Prostate gland (tissue), 2 donors: ENCODE measurements around the gene SRA1. TPM values are rescaled to one million over a fixed set of nuclear protein-coding genes. Genes with fewer than 3 reads are reported as not detected.

Source experiments
- DNase-seq: peaks from one replicate; pipeline ENCODE4 v3.0.0-alpha.2; 2019; ENCODE audit warnings: low spot score
- H3K27ac ChIP-seq, 2 donors: fragments of 200-600 bp; sonication (generic); 2 replicates each; pipeline ENCODE4 v1.5.1; 2017 to 2019
- H3K27me3 ChIP-seq: fragments of 200-600 bp; sonication (generic); replicated peaks from 2 replicates; pipeline ENCODE4 v1.5.1; 2019; ENCODE audit not compliant: insufficient read depth
- H3K36me3 ChIP-seq, 2 donors: fragments of 200-600 bp; sonication (generic); 1 replicate in 1 of 2; 2 replicates in 1 of 2; pipeline versions ENCODE4 v1.5.1 to v1.8.1; 2017 to 2019
- H3K4me1 ChIP-seq: fragments of 200-600 bp; sonication (generic); replicated peaks from 2 replicates; pipeline ENCODE4 v1.5.1; 2019
- H3K4me3 ChIP-seq, 2 donors: fragments of 200-600 bp; sonication (generic); 2 replicates each; pipeline ENCODE4 v1.5.1; 2017 to 2019
- H3K9me3 ChIP-seq: fragments of 200-600 bp; sonication (generic); 2 replicates; pipeline ENCODE4 v1.5.1; 2017
- CTCF ChIP-seq, 4 experiments: fragments of 200-600 bp in 2 of 4; fragments of 450-650 bp in 2 of 4; sonication (generic) in 2 of 4; IDR thresholded peaks; 1 replicate in 3 of 4; 2 replicates in 1 of 4; pipeline ENCODE4 v1.5.1; 2016 to 2019; ENCODE audit warnings: antibody characterized with exemption in 4 of 4, mild to moderate bottlenecking in 2 of 4, moderate library complexity in 2 of 4
- POLR2A ChIP-seq: fragments of 450-650 bp; IDR thresholded peaks from one replicate; pipeline ENCODE4 v1.6.1; 2016; ENCODE audit warnings: antibody characterized with exemption, mild to moderate bottlenecking
- POLR2AphosphoS5 ChIP-seq: sonication (generic); formaldehyde crosslinking; IDR thresholded peaks from one replicate; pipeline ENCODE4 v1.6.1; 2017; ENCODE audit warnings: antibody characterized with exemption
- WGBS: methylation state at CpG from one replicate; pipeline ENCODE4 v1.1.5; 2018; 5-methylcytosine and 5-hydroxymethylcytosine counted together
- intact Hi-C: fragments of 100-400 bp; cut with DNase I; formaldehyde crosslinking; loops from one replicate; pipeline ENCODE4 v1.14.2; 2022
- total RNA-seq, 2 donors: library from RNA; depleted of rRNA; stranded (reverse); fragments of >200 nt; gene quantifications; one replicate each; pipeline ENCODE4 v1.1.0, GENCODE V29; 2016

Gene SRA1
- total RNA-seq, 2 donors from 2014 or later, result 31.6 to 33.6 TPM

DNA sequence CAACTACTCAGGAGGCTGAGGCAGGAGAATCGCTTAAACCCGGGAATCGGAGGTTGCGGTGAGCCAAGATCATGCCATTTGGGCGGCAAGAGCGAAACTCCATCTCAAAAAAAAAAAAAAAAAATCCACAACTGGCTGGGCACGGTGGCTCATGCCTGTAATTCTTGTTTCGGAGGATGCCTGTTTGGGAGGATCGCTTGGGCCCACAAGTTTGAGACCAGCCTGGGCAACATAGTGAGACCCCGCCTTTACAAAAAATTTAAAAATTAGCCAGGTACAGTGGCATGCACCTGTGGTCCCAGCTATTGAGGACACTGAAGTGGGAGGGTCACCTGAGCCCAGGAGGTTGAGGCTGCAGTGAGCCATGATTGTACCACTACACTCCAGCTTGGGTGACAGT lies 11.7 kb downstream of the SRA1 start:
- WGBS, result 98% methylated on average over 10 of the region's 10 CpGs
- peak overlapping the region in 1 of 2 donors; percentile 97 for H3K27ac ChIP-seq
- intact Hi-C loops, result loop anchor here (5.0 kb wide), 1 partner anchor 92 kb away; the partner anchor contains the start of gene TMCO6

DNA sequence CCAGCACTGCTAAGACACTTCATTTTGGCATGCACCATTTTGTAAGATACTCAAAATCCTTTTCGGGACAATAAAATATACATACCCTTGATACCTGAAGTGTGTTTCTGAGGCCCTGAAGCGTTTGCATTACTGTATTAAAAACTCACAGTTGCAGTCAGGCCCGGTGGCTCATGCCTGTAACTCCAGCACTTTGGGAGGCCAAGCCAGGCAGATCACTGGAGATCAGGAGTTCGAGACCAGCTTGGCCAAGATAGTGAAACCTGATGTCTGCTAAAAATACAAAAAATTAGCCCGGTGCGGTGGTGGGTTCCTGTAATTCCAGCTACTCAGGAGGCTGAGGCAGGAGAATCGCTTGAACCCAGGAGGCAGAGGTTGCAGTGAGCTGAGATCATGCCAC lies 12.3 kb downstream of the SRA1 start:
- Histone ChIP-seq H3K27me3 (no peaks in the 10 kb centered on the region), H3K36me3 (peaks cover 0 to 8% of the 10 kb centered on the region in 2 donors), H3K9me3 (no peaks in the 10 kb centered on the region), H3K4me3 (no peak overlapping the region), H3K27ac (no peak overlapping the region), H3K4me1 (peaks cover 21% of the 10 kb centered on the region)
- over 99% methylated on average over 7 of the region's 7 CpGs for WGBS
- TF ChIP-seq POLR2AphosphoS5, result no peak
- TF ChIP-seq CTCF (IDR thresholded peaks at IDR 0.05), result no peak
- no peak for TF ChIP-seq POLR2A
- intact Hi-C loops, result loop anchor here (5.0 kb wide), 1 partner anchor 92 kb away; the partner anchor contains the start of gene TMCO6
- no peak for DNase-seq

More for the DNA sequence above, 11.7 kb downstream of the SRA1 start:
- TF ChIP-seq POLR2A (no peak), CTCF (IDR thresholded peaks at IDR 0.05) (no peak), POLR2AphosphoS5 (no peak)
- Histone ChIP-seq H3K9me3 (no peaks in the 10 kb centered on the region), H3K36me3 (peaks cover 0 to 10% of the 10 kb centered on the region in 2 donors), H3K27me3 (no peaks in the 10 kb centered on the region), H3K4me3 (no peak overlapping the region), H3K4me1 (peaks cover 21% of the 10 kb centered on the region)
- no peak for DNase-seq

GRCh38 chr5:140542972-140543371 lies 14.3 kb downstream of the SRA1 start:
- H3K27me3 ChIP-seq, result no peaks in the 10 kb centered on the region
- no peak overlapping the region for H3K27ac ChIP-seq
- H3K9me3 ChIP-seq, result no peaks in the 10 kb centered on the region
- peaks cover 0 to 6% of the 10 kb centered on the region in 2 donors for H3K36me3 ChIP-seq
- H3K4me3 ChIP-seq, result no peak overlapping the region
- TF ChIP-seq POLR2AphosphoS5 (no peak), POLR2A (no peak), CTCF (IDR thresholded peaks at IDR 0.05) (no peak)
- 90% methylated on average over 5 of the region's 5 CpGs for WGBS
- no peak for DNase-seq
- peaks cover 5% of the 10 kb centered on the region for H3K4me1 ChIP-seq
- intact Hi-C loops, result no loop called here

GRCh38 chr5:140540227-140540626 lies 17.0 kb downstream of the SRA1 start:
- H3K4me3 ChIP-seq, result no peak overlapping the region
- no peaks in the 10 kb centered on the region for H3K4me1 ChIP-seq
- H3K27me3 ChIP-seq, result no peaks in the 10 kb centered on the region
- no peak overlapping the region for H3K27ac ChIP-seq
- 93% methylated on average over 1 of the region's 1 CpG for WGBS
- peaks cover 0 to 6% of the 10 kb centered on the region in 2 donors for H3K36me3 ChIP-seq
- no peak for DNase-seq
- TF ChIP-seq CTCF (IDR thresholded peaks at IDR 0.05), result no peak
- TF ChIP-seq POLR2A, result no peak
- no peak for TF ChIP-seq POLR2AphosphoS5
- H3K9me3 ChIP-seq, result no peaks in the 10 kb centered on the region
- intact Hi-C loops, result no loop called here

DNA sequence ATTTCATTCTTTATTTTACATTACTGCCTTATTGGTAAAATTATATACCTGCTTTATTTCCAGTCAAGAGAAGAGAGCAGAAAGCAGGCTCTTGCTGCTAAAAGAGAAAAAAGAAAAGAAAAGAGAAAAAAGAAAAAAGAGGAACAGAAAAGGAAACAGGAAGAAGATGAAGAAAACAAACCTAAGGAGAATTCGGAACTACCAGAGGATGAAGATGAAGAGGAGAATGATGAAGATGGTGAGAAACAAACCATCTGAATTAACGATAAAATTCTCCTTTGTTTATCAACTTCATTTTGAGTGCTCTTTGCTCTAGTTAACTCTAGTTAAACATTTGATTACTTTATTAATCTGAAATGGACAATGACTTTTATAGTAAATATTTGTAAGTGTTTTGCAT lies 33.3 kb downstream of the SRA1 start:
- H3K4me3 ChIP-seq, result no peak overlapping the region
- H3K27ac ChIP-seq, result no peak overlapping the region
- WGBS, result 87% methylated on average over 2 of the region's 2 CpGs
- H3K9me3 ChIP-seq, result no peaks in the 10 kb centered on the region
- peaks cover 6 to 9% of the 10 kb centered on the region in 2 donors for H3K36me3 ChIP-seq
- TF ChIP-seq POLR2AphosphoS5 (no peak), POLR2A (no peak), CTCF (IDR thresholded peaks at IDR 0.05) (no peak)
- H3K4me1 ChIP-seq, result no peaks in the 10 kb centered on the region
- intact Hi-C loops, result no loop called here
- no peaks in the 10 kb centered on the region for H3K27me3 ChIP-seq
- DNase-seq, result no peak
